Ammon's horn (tissue), 1 donor: Measurements from ENCODE around the gene PSMA7.
A peak's percentile ranks its signal among the peaks of the same experiment; 100 is the strongest.

Experiments
- DNase-seq: peaks from one replicate; pipeline ENCODE4 v3.0.0-alpha.2; 2016; ENCODE audit warnings: low spot score

Gene PSMA7

DNA sequence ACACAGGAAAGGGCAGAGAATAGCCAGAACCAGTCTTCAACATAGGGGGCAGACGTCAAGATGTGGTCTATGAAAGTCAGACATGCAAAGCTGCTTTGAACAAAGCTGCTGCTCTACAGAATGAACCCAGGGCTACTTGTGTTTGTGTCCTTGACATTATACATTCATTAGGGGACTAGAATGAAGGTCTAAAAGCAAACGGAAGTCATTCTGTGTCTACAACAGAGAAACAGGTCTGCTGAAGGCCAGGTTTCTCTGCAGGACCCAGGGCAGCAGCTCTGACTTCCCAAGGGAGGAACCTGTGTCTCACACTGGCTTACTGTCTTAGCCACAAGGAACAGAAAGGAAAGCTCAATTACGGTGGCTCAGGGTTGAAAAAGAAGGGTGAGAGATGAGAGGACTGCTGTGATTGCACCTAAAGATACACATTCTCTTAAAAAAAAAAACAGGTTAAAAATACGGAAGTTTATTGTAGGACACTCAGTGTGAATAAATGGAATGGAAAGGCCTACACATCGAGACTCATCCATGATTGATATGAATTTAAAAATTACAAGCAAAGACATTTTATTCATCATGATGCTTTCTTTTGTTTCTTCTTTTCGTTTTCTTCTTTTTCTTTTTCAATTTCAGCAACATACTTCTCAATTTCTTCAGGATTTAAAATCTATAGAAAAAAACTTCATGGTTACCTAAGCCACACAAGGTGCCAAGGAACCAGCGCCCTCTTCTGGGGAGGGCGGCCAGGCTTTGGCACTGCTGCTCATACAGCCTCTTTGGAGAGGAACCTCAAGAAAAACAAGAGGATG, 6.7 kb downstream of the PSMA7 start:
- DNase-seq: peak; percentile 73

DNA sequence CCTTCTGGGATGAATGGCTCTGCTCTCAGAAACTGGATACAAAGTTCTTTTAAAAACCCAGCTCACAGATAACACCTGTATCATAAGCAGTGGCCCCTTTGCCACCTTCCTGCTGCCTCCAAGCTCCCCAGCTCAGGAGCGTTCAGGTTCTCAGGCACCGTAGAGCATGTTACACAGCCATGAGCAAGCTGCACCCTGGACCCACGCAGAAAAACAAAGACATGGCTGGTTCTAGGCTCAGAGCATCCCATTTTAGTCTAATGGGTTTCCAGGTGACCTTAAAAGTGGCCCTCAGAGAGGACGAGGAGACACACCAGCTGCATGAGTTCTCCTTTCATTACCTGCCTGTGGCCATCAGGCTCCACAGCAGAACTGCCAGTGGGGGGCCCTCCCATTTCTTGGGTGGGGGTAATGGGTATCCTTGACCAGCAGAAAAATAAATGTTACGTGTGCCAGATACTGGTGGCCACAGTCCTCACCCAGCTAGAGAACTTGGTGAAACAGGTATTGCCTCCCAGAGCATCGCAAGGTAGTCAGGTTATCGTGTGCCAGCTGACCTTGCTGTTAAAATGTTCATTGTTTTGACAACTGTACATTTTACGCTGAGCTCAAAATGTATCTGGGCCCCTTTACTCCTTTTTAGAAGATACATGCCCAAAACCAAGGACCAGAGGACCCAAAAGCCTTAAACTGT, 7.5 kb downstream of the PSMA7 start:
- no peak for DNase-seq

DNA sequence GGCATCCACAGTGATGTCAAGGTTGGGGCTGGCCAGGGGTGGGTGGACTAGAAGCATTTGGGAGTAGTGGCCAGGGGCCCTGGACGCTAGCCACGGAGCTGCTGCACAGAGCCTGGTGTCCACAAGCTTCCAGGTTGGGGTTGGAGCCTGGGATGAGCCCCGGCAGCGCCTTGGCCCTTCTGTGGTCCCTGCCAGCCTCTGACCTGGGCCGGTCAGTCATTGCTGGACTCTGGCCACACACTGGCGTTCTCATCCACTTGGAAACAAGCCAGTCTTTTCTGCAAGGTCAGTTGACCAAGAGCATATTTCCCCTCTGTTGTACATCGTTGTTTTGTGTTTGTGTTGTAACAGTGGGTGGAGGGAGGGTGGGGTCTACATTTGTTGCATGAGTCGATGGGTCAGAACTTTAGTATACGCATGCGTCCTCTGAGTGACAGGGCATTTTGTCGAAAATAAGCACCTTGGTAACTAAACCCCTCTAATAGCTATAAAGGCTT, 8.4 kb downstream of the PSMA7 start:
- no peak for DNase-seq

DNA sequence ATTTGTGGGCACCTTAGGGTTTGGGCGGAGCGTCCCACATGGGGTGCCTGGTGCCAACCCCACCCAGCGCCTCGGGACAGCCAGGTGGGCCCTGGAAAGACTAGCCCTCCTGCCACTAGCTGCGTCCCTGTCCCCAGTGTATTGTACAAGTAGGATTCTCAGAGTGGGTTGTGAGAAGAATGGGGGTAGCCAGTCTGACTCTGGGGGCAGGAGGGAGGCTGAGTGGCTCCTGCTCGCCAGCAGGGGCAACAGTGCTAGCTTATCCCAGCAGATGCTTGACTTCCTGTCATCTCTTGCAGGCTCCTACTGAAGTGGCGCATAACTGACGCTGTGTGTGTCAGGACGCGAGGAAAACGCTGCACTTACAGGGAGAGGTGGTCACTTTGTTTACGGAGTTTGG, 9.3 kb downstream of the PSMA7 start:
- no peak for DNase-seq

DNA sequence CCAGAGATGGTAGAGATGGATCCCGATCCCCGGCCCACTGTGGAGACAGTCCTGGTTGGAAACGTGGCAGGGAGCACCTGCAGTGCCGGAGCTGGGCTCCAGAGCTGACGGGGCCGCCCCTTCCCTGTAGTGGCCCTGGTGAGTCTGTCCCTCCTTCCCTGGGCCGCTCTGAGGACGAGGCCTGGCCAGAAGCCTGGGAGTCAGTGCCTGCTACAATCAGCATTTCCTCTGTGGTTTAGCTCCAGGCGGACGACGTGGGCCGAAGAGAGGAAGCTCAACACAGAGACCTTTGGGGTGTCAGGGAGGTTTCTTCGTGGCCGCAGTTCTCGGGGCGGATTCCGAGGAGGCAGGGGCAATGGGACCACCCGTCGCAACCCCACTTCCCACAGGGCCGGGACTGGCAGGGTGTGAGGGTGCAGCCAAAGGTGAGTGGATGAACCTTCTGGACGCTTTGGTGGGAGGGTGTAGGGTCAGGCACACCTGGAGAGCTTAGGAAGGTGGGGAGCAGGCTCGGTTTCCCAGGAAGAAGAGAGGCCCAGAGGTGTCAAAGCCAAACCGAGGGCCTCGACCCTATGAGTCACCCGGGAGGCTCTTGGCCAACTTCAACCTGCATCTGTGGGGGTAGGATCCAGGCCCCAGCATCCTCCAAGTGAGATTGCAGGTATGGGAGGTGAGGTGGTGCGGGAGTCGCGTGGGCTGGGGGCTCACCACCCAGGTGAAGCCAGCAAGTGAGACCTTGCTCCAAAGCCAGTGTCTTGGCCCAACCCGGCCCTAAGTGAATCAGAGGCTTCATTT, 9.9 kb downstream of the PSMA7 start:
- DNase-seq: no peak

DNA sequence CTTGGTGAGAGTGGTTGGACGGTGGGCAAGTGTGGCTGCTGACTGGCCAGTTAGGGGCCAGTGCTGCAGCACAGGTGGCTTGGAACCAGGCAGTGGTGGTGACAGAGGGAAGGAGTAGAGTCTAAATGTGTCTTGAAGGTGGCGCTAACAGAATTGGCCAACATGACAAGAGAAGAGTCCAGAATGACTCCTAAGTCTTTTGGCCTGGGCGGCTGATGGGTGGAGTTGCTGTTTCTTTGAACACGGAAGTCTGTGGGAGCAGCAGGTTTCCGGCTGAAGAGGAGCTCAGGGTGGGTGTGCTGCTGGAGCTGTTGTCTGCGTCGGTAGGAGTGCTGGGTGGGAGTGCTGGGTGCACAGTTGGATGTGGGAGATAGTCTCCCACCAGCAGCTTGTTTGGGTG, 10.8 kb downstream of the PSMA7 start:
- DNase-seq: no peak

DNA sequence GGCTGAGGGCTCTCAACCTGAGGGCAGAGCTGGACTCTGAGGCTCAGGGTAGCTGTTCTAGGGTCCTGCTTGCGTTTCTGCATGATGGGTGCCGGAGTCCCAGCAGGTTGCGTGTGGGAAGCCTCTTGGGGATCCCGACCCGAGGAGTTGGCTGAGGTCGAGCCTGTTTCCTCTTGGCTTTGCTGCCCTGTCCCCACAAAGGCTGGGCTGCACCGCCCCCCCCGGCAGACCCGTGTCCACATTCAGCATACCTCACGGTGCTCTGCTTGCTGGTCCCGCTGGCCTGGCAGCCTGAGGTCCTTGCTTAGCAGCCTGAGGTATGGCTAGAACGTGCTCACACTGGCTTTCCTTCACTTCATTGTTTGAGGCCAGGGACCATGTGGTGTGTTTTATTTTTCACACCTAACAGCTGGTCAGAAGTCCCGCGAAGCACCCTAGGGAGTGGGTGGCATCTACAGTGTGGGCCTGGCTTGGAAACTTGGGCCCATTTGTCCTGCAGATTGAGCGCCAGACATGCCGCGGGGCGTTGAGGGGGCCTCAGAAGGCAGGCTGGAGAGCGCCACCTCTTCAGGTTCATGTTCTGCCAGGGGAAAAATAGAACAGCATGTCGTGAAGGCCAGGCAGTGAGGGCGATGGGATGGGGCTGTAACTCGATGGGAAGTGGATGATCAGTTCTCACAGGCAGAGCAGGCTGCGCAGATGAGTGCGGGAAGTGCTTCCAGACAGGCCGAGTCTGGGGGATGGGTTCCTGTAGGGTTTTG, 11.5 kb downstream of the PSMA7 start:
- no peak for DNase-seq

DNA sequence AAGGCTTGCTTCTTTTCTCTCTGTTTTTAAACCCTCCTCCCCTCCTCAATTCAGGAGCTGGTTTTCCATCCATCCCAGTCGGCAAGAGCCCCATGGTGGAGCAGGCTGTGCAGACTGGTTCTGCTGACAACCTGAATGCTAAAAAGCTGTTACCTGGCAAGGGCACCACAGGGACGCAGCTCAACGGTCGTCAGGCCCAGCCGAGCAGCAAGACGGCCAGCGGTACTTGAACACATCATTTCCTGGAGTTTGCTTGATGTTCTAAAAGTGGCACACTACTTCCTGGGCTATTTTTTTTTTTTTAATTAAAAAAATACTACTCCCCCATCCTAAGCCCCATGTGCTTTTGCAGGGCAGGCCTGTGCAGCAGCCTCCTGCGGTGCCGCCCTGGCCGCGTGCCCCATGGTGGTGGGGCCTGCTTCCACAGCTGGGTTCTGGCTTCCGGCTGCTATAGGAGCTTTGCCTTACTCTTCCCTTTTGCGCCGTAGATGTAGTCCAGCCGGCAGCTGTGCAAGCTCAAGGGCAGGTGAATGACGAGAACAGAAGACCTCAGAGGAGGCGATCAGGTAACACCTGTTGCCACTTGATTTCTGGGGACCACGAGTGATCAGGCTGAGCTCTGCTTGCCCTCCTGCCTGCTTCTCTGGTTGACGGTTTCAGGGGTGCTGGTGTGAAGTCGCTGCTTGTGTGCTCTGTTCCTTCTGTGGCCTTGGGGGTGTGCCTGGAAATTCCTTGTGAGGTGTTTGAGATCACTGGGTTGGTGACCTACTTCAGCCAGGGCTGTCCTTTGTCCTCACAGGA, 13.3 kb downstream of the PSMA7 start:
- no peak for DNase-seq

DNA sequence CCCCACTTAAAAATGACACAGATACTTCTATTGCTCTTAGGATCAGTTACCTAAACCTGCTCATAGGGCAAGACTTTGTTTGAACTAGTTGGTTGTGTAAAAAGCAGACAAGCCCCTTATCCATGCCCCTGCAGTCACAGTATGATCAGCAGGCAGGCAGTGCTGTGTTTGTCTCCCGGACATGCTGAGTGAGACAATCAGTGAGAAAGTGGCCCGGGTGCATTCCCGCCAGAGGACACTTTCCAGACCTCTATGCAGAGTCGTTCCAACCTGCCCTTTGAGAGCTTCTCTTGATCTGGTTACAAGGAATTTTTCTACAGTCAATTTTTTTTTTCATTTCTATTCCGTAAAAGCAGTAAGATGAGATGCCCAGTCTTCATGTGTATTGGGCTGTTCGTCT, 14.7 kb downstream of the PSMA7 start:
- no peak for DNase-seq

DNA sequence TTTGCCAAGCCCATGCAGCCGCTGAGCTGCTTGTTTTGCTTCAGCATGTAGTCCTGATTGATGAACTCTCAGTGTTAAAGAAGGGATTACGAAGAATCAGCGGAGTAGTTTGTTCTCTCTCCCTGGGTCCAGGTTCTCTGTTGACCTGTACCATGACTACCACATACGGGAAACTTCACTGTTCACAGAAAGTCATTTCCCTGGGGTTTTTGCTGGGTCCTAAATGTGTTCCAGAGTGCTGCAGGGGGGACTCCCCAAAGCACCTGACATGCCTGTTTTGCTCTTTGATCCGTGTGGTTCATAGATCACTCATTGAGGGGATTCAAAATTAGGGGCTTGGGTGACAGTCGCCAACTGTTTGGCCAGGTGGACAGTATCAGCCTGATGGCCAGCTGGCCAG, 15.4 kb downstream of the PSMA7 start:
- DNase-seq: no peak

DNA sequence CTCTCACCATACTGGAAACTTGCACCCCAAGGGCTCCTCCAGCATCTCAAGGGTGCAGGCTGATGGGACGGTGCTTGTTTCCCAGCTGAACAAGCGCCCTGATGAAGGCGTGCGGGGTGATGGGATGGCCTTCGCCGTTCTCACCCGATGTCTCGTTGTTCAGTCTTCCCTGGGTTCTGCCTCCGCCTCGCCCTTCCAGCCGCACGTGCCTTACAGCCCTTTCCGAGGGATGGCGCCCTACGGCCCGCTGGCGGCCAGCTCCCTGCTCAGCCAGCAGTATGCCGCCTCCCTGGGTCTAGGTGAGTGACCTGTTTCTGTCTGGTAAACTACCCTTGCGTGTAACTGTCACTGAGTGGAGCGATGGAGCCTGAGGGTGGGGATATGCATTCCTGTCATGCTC, 17.1 kb downstream of the PSMA7 start:
- DNase-seq: no peak

DNA sequence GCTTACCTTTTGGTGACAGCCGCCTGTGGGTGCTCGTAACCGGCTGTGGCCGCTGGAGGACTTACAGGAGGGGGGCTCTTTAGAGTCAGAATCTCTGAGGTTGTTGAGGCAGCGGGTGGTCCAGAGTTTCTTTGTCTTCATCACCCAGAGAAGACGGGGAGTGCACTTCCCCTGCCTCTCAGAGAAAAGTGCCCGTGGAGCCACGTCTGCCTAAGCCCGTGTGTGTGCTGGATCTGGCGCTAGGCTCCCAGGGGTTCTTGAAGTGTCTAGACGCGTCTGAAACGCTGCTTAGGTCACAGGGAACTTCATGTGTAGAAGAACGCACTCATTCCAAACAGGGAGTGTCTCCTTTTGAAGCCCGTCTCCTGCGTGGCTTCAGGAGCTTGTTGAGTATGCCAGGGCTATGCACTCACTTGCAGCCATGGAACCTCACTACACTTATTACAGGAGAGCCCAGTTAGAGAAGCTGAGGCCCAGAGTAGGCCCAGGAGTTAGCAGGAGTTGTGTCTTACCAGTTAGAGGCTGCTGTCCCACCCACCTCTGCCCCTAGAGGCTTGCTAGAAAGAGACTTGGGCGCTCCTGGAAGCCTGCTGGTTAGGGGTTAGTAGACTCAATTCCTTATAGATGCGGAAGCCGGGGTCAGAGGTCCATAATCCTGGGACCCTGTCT, 19.6 kb downstream of the PSMA7 start:
- no peak for DNase-seq

DNA sequence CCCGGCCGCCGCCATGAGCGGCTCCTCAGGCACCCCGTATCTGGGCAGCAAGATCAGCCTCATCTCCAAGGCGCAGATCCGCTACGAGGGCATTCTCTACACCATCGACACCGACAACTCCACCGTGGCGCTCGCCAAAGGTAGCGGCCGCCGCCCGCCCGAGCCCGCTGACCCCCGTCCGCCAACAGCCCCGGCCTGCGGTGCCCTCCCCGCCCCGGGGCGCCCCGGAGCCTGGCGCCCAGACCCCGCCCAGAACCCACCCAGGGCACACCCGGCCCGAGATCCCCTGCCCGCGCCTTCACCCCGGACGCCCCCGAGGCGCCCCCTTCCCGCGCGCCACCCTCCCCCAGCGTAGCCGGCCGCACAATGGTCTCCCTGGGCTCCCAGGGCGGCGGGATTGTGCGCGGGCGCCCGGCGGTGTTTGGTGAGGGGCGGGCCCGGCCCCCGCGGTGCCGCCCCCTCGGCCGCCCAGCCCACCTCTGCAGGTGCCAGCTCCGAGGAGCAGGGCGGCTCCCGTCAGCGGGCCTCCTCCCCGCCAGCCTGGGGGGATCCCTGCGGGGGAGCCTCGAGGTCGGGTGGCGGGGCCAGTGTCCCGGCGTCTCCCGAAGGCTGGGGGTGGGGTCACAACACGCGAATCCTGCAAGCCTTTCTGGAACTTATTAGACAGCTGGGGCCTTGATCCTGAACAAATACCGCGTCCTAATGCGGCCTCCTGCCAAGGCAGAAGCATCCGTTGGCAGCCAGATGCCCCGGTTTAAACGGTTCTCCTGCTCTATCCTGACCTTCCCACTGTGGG, 20.3 kb downstream of the PSMA7 start:
- no peak for DNase-seq

DNA sequence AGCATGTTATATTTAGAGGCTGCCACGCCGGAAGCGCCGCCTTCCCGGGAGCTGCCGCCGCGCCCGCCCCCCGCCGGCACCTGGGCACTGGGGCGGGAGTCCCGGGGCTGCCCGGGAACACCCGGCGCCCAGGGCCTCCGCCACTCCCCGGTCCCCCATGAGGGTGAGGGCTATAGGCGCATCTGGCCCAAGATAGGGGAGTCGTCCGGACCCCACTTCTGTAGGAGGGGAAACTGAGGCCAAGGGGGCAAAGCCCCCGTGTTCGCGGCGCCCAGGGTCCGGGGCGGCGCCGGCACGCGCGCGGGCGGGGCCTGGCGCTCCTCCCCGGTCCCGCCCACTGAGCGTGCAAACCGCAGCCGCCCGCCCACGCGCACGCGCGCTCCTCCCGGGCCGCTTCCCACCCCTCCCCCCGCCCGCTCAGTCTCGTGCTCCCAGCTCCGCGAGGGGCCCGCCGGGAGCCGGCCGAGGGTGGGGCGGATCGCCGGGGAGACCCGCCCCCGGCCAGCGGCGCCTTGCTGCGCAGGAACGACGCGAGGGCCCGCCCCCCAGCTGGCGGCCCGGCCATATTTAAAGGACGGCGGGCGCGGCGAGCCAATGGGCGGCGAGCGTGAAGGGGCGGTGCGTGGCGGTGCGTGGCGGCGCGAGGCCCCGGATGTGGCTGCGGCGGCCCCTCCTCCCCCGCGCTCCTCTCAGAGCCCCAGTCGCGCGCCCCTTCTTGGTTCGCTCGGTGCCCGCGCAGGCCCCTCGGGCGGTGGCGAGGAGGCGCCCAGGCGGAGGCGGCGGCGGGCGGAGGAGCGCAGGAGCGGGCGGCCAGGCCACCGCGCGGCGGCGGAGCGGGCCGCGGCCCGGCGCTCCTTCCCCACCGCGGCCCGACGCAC, 21.2 kb downstream of the PSMA7 start, which contains the start of gene LSM14B:
Gene LSM14B, plus strand, starts transcription at position 700 of the 878 bp plus-strand sequence. CDS start 192 bp downstream, outside the sequence.
- DNase-seq: peak; percentile 96

DNA sequence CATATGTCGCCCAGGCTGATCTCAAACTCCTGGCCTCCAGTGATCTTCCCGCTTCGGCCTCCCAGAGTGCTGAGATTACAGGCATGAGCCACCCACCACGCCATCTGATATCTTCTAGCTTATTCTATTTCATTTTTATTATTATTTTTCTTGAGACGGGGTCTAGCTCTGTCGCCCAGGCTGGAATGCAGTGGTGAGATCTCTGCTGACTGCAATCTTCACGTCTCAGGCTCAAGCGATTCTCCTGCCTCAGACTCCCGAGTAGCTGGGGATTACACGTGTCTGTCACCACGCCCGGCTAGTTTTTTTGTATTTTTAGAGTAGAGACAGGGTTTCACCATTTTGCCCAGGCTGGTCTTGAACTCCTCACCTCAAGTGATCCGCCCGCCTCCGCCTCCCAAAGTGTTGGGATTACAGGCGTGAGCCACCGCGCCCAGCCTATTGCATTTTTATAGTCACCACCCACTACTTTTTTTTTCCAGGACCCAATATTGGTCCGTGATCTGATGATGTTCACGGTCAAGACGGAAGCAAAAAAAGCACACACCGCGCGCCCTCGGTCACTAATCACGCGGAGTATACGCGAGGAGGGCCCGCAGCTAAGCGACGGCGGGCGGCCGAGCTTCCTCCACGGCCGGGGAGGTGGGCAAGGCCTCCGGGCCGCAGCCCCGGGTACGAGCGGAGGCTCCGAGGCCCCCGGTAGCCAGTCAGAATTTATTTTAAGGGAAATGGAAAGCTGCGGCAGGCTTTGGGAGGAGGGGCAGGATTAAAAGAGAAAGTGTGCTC, 22.0 kb downstream of the PSMA7 start:
- no peak for DNase-seq

DNA sequence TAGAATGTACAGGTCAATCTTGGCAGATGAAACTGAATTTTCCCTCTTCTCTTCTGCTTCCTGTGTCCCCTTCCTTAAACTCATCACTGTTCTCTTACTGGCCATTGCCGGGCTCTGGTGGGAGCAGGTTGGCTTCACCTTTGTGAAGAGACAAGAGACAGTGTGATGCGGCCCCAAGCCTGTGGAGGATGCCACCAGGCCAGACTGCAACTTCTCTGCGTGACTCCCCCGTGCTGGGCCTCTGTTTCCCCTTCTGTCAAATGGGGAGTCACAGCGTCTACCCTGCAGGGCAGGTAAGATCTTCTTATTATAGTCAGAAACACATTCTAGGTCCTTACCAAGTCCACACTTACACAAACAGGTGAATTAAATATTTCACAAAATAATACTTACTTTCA, 22.8 kb downstream of the PSMA7 start:
- DNase-seq: no peak

DNA sequence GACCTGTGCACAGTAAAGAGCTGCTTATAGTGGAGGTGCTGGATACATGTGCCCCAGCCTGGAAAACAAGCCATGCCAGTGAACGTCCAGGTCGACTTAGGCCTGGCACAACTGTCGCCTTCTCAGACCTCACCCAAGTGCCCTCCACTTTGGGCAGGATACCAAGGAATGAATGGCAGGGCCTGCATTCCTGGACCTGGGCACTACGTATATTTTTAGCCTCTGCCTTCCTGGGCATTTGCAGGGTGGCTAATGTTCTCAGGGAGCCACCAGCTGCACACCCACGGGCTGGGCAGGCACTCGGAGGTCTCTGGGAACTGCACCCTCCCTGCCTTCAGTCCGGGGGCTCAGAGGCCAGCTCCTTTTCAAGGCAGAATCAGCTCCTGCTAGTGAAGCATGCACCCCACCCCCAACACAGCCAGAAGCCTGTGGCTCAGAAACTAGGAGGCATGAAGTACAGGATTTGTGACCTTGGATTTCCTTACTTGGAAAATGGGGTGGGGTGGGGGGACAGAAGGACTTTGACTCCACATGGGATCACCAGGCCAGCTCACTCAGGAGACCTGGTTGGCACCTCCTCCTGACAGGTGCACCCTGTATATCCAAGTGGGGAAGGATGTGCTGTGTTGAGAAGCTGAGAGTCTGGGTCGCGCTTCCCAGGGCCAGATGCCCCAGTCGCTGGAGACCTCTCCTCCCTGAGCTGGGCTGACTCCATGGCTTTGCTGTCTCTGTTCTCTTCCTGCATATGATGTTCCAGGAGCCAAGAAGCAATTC, 23.4 kb downstream of the PSMA7 start:
- no peak for DNase-seq
